ENCODE data around the gene THOP1.

- TF ChIP-seq CTCF (IDR thresholded peaks at IDR 0.05) = no peak
- TF ChIP-seq POLR2A (IDR thresholded peaks at IDR 0.05) = no peak
Observed at GRCh38 chr19:2806736-2807378, 21.6 kb downstream of the THOP1 start.

Measured in uterus (tissue), 2 donors.